ENCODE results near the gene PXK.
"Not testable (repeated sequence)": the region's sequence is repeated elsewhere in the genome, so short reads cannot be mapped to it uniquely, and the experiment has no call there.

PXK gene

GRCh38 chr3:58332575-58333188, at the start of gene PXK:
Gene PXK (plus strand): TSS chr3:58332892. CDS start chr3:58332989, 97 bp downstream.
- DNase-seq: no peak

DNA sequence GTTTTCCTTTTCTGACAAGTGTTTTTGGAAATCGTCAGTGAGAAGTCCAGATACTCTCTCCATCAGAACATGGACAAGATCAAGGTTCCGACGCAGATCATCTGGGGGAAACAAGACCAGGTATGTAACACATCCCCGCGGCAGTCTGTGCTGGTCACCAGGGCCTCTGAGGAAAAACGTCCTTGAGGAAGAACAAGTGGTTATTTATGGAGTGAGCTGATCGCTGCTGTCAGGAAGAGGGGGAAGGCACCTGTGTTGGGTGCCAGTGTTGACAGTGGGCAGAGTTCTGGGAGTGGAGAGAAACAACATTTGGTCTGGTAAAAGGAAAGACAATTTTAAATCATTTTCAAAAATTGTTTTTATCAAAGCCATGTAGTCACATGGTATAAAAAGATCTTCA, 47.4 kb upstream of the PXK start:
- no peak for DNase-seq

- DNase-seq: no peak
Measured at GRCh38 chr3:58287354-58287753, 45.3 kb upstream of the PXK start.

DNA sequence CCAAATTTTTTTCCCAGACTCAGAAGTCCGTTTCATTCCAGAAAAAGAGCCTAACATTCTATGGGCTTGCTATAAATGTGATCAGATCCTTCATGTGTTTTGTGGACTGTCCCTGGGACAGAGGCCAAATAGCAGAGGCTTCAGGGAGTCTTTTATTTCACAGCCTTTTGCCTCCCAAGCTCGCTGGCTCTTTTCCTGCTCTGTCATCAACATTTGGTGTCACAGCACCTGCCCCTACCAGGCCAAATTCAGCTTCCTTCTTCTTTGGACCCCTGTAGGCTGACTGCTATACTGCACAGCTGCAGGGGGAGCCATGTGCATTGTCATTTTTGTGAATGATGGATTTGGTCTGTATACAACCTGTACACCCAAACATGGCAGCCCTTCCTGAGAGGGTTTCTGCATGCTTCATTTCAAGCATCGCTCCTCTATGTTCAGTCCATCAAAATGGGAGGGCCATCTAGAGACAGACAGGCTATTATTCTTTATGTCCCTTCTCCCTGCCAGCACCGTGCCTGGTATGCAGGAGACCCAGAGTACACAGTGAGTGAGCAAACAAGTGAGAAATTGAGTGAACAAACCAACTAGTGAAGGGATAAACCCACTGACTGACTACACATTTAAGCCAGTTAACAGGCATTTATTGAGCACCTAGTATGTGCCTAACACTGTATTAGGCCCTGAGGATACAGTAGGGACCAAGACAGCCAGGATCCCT, 44.5 kb upstream of the PXK start:
- DNase-seq: no peak

GRCh38 chr3:58288964-58289613, 43.6 kb upstream of the PXK start:
- not testable (repeated sequence) for DNase-seq

DNA sequence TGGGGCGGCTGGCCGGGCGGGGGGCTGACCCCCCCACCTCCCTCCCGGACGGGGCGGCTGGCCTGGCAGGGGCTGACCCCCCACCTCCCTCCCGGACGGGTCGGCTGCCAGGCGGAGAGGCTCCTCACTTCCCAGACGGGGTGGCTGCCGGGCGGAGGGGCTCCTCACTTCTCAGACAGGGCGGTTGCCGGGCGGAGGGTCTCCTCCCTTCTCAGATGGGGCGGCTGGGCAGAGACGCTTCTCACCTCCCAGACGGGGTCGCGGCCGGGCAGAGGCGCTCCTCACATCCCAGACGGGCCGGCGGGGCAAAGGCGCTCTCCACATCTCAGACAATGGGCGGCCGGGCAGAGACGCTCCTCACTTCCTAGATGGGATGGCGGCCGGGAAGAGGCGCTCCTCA, 42.2 kb upstream of the PXK start:
- not testable (repeated sequence) for DNase-seq

GRCh38 chr3:58291671-58292338, 40.9 kb upstream of the PXK start:
- DNase-seq: no peak

DNA sequence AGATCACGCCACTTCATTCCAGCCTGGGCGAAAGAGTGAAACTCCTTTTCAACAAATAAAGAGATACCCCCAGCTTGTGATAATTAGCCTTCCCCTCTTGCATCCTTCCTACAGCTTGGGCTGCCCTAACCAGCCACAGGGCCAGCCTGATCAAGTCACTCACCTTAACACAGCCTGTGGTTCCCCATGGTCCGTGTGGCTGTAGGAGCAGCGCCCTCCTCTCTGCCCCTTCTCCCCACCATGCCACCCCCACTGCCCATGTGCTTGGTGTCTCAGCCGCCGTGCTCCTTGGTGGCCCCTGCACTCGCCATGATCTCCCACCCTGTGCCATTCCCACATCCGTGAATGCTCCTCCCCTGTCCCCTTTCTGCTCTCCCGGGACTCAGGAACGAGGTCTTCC, 39.8 kb upstream of the PXK start:
- DNase-seq: no peak

GRCh38 chr3:58293516-58293915, 39.2 kb upstream of the PXK start:
- no peak for DNase-seq

- DNase-seq: no peak
Measured at GRCh38 chr3:58296269-58296668, 36.4 kb upstream of the PXK start.

DNA sequence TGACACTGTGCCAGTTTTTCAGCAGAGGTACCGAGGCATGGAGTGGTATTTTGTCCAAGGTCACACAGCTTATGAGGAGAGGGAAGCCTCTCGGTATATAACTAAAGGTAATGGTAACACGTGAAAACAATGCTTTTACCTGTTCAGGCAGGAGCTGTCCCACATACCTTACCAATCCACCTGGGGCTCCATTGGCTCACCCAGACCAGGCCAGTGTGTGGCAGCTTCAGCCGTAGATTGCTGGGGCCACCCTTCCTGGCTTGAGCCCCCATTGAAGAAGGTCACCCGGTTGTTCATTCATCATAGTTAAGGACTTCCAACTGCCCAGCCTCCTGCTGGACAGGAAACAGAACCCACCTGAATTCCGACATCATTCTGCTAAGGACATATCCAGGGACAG, 35.8 kb upstream of the PXK start:
- DNase-seq: no peak

- no peak for DNase-seq
Measured at GRCh38 chr3:58298190-58298589, 34.5 kb upstream of the PXK start.

DNA sequence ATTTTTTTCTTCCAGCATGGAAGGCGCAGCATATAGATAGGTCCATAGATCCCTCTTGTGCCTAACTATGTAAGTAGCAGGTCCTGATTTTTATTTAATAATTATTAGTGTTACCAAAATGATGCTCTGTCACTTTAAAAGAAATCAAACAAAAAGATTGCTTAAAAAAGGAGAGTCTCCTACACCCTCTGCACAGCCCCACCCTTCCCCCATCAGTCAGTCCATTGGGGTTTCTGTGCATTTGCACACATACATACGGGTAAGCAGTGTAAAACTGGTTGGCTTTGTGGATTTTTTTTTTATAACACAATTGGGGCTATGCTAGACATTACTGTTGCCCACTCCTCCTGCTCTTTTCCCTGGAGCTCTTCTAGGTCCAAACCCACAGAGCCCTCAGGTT, 33.6 kb upstream of the PXK start:
- no peak for DNase-seq

GRCh38 chr3:58299839-58300516, 32.7 kb upstream of the PXK start:
- no peak for DNase-seq

GRCh38 chr3:58305882-58306711, 26.6 kb upstream of the PXK start, which contains the start of the genes HTD2 and RPP14:
Gene HTD2 (plus strand): TSS chr3:58306520. CDS start chr3:58317614, 11,094 bp downstream.
Gene RPP14 (plus strand): TSS chr3:58306245. CDS start chr3:58310330, 4,085 bp downstream.
- peak; percentile 62 for DNase-seq

DNA sequence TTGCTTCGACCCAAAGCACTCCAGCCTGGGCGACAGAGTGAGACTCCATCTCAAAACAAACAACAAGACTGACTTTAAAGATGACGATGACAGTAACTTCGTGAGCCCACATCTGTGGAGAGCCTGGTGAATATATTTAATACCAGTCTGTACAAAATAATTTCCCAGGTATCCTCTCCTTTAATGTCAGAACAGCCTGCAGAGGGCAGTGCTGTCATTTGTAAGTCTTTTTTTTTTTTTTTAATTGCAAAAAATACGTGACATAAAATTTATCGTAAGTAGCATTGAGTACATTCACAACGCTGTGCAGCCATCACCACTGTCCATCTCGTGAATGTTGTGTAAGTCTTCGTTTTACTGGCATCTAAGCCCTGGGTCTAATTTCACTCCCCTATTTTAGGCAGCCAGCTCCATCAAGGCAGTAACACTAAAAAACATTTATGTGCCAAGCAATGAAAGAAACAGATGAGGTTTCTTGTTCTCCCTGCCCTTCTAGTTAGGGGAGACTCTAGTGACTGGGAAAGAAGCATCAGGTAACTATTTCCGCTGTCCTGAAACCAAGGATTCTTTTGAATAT, 25.0 kb upstream of the PXK start:
- no peak for DNase-seq

DNA sequence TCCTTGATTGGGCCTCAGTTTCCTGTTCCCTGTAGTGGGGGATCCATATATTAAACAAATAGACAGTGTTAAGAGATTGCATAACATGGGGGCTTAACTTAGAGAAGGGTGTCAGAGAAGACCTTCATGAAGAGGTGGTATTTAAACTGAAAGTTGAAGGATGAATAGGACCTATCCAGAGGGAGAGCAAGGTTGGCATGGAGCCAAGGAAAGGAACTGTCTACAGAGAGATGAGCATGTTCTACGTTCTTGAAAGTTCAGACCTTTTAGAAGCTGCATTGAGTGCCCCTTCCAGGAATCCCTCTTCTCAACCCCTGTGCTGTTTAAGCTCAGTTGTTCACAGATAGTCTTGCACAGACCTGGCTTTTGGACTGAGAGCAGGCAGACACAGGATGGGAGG, 24.0 kb upstream of the PXK start:
- no peak for DNase-seq

DNA sequence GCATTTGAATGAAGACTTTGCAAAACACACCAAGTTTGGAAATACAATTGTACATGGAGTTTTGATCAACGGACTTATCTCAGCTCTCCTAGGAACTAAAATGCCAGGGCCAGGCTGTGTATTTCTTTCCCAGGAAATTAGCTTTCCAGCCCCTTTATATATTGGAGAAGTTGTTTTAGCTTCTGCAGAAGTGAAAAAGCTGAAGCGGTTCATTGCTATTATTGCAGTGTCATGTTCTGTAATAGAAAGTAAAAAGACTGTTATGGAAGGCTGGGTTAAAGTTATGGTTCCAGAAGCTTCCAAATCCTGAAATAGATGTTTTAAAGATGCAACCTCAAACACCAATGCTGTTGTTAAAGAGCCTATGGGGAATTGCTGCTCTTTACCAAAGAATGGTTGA, 14.9 kb upstream of the PXK start:
- no peak for DNase-seq

DNA sequence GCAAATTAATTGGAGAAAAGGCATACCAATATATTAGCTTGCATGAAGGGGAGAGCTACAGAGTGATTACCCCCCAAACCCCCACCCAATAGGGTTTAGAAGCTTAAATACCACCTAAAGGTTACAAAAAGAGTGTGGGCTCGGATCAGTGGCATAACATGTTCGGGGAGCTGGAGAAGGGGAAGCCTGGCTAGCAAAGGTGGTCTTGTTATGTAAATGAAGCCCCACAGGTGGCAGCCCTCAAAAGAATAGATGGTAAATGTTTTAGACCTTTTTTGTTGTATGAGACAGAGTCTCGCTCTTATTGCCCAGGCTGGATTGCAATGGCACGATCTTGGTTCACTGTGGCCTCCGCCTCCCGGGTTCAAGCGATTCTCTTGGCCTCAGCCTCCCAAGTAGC, 10.9 kb upstream of the PXK start:
- DNase-seq: no peak

DNA sequence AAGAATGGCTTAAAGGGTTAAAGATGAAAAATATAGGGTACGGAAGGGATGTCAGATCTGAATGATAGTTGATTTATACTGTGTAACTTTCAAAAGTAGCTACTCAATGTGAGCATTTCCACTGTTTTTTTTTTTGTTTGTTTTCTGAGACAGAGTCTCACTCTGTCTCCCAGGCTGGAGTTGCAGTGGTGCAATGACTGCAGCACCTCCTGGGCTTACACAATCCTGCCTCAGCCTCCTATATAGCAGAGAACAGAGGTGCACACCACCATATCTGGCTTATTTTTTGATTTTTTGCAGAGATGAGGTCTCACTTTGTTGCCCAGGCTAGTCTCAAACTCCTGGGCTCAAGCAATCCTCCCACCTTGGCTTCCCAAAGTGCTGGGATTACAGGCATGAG, 9.9 kb upstream of the PXK start:
- no peak for DNase-seq

DNA sequence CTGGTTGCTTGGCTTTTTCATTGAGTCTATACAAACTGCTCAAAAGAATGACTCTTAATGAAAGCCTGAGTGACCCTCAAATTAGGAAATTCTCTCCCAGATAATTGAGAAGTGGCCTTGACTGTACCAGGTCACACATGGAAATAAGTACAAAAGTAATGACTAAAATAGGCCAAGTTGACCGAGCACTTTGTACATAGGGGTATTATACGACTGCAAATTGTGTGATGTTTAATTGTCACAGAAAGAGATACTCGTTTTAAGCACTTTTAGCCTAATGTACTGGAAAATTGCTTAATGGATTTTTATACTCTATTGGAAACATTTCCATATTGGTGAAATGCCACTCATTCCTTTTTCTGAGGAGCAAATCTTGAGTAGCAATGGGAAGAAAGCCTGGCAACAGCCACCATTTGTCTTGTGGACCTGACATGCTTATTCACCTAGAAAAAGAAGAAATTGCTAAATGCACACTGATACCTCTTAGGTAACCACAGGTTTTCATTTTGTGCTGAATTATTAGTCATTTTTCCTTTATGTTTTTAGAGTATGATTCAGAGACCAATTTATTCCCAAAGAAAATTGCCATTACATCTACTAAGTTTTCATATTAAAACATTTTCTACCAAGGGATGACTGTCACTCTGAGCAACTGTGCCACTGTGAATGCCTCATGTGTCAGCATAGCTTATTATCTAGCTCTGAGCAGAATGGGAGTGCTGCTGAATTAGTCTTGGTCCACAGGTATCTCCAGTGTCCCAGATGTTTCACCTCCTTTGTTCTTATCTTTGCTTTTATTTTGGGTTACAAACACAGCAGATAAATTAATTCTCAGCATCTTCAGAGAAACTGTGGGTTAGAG, 8.9 kb upstream of the PXK start:
- no peak for DNase-seq

Measured in NCI-H2081 treated with DMSO at 0.1 percent for 48 hours (cell line).